Activated CD4-positive, alpha-beta T cell treated with anti-CD3 and anti-CD28 coated beads, Interleukin-10, Interleukin-2, amounts not matched to agents 100 ng/mL and 50 ng/mL, durations not matched to agents 16 hours and 8 hours (primary cell): ENCODE measurements around the gene NEGR1.

Experiments
- DNase-seq: peaks from one replicate; pipeline ENCODE4 v3.0.0-alpha.2; 2020

NEGR1 gene

GRCh38 chr1:72015006-72015405 is 267.3 kb downstream of the NEGR1 start:
- no peak for DNase-seq

- DNase-seq, result no peak
These were observed 269.2 kb downstream of the NEGR1 start for GRCh38 chr1:72013161-72013560.

GRCh38 chr1:72011721-72012120 is 270.6 kb downstream of the NEGR1 start:
- DNase-seq, result no peak

GRCh38 chr1:72010094-72010431 is 272.3 kb downstream of the NEGR1 start:
- no peak for DNase-seq

- no peak for DNase-seq
These were observed 272.9 kb downstream of the NEGR1 start for GRCh38 chr1:72009173-72010093.

- no peak for DNase-seq
These were observed 275.0 kb downstream of the NEGR1 start for GRCh38 chr1:72007312-72007711.

- DNase-seq, result no peak
These were observed 276.2 kb downstream of the NEGR1 start for GRCh38 chr1:72006092-72006491.

GRCh38 chr1:72003092-72003491 is 279.2 kb downstream of the NEGR1 start:
- no peak for DNase-seq

GRCh38 chr1:72000809-72001208 is 281.5 kb downstream of the NEGR1 start:
- DNase-seq, result no peak

- DNase-seq, result no peak
These were observed 287.7 kb downstream of the NEGR1 start for GRCh38 chr1:71994646-71995045.

- no peak for DNase-seq
These were observed 295.2 kb downstream of the NEGR1 start for GRCh38 chr1:71987181-71987580.

GRCh38 chr1:71986160-71986559 is 296.2 kb downstream of the NEGR1 start:
- DNase-seq, result no peak

GRCh38 chr1:71980556-71980955 is 301.8 kb downstream of the NEGR1 start:
- DNase-seq, result no peak

- DNase-seq, result no peak
These were observed 302.5 kb downstream of the NEGR1 start for GRCh38 chr1:71979882-71980281.

GRCh38 chr1:71967670-71968069 is 314.7 kb downstream of the NEGR1 start:
- peak; percentile 17 for DNase-seq

- DNase-seq, result no peak
These were observed 318.2 kb downstream of the NEGR1 start for GRCh38 chr1:71964188-71964587.

- DNase-seq, result no peak
These were observed 325.6 kb downstream of the NEGR1 start for GRCh38 chr1:71956613-71957285.

- DNase-seq, result no peak
These were observed 331.8 kb downstream of the NEGR1 start for GRCh38 chr1:71950579-71950978.

GRCh38 chr1:71949681-71950080 is 332.7 kb downstream of the NEGR1 start:
- no peak for DNase-seq

- DNase-seq, result no peak
These were observed 333.8 kb downstream of the NEGR1 start for GRCh38 chr1:71948561-71948960.

- no peak for DNase-seq
These were observed 338.3 kb downstream of the NEGR1 start for GRCh38 chr1:71944006-71944405.

- no peak for DNase-seq
These were observed 342.1 kb downstream of the NEGR1 start for GRCh38 chr1:71940261-71940660.

- no peak for DNase-seq
These were observed 351.8 kb downstream of the NEGR1 start for GRCh38 chr1:71930511-71930910.

GRCh38 chr1:71921935-71922559 is 360.3 kb downstream of the NEGR1 start:
- no peak for DNase-seq
